Gastrocnemius medialis (tissue), 4 donors: ENCODE data around the gene PLA2G4F.

Source experiments
- POLR2A ChIP-seq, 2 donors: fragments of 450-650 bp; IDR thresholded peaks; one replicate each; pipeline ENCODE4 v1.6.1; 2017; ENCODE audit warnings: antibody characterized with exemption in 2 of 2, mild to moderate bottlenecking in 2 of 2, moderate library complexity in 2 of 2
- TF ChIP-seq, protein P1 (sequence below), 5 experiments: fragments of 450-650 bp in 3 of 5; fragments of 200-600 bp in 2 of 5; sonication (generic) in 2 of 5; IDR thresholded peaks in 4 of 5; conservative IDR thresholded peaks in 1 of 5; 1 replicate in 4 of 5; 2 replicates in 1 of 5; pipeline ENCODE4 v1.5.1; 2016 to 2019; ENCODE audit warnings: antibody characterized with exemption in 5 of 5, mild to moderate bottlenecking in 3 of 5, moderate library complexity in 3 of 5

DNA sequence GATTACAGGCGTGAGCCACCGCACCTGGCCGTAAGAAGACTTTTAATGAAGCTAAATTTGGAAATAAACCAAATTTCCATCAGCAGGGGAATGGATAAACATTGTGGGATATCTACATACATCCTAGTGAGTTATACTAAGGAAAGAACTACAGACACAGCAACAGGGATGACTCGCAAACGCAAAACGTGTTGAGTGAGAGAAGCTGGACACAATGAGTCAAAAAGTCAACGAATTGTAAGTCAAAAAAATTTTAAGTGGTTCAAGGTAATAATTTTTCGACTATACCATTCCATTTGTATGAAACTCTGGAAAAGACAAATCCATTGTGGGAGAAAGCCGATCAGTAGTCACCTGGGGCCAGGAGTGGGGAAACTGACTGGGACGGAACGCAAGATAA is 19.9 kb downstream of the PLA2G4F start:
- TF ChIP-seq POLR2A (IDR thresholded peaks at IDR 0.05): no peak
- TF ChIP-seq, protein P1, sequence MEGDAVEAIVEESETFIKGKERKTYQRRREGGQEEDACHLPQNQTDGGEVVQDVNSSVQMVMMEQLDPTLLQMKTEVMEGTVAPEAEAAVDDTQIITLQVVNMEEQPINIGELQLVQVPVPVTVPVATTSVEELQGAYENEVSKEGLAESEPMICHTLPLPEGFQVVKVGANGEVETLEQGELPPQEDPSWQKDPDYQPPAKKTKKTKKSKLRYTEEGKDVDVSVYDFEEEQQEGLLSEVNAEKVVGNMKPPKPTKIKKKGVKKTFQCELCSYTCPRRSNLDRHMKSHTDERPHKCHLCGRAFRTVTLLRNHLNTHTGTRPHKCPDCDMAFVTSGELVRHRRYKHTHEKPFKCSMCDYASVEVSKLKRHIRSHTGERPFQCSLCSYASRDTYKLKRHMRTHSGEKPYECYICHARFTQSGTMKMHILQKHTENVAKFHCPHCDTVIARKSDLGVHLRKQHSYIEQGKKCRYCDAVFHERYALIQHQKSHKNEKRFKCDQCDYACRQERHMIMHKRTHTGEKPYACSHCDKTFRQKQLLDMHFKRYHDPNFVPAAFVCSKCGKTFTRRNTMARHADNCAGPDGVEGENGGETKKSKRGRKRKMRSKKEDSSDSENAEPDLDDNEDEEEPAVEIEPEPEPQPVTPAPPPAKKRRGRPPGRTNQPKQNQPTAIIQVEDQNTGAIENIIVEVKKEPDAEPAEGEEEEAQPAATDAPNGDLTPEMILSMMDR (IDR thresholded peaks at IDR 0.05 in 4 of 5, conservative IDR thresholded peaks at IDR 0.05 in 1 of 5): no peak
